ENCODE data around the gene CCDC12. TPM values are rescaled to one million over a fixed set of nuclear protein-coding genes. Genes with fewer than 3 reads are reported as not detected.

Gene CCDC12
- total RNA-seq, 1 donor from 2014 or later: 41.4 TPM

DNA sequence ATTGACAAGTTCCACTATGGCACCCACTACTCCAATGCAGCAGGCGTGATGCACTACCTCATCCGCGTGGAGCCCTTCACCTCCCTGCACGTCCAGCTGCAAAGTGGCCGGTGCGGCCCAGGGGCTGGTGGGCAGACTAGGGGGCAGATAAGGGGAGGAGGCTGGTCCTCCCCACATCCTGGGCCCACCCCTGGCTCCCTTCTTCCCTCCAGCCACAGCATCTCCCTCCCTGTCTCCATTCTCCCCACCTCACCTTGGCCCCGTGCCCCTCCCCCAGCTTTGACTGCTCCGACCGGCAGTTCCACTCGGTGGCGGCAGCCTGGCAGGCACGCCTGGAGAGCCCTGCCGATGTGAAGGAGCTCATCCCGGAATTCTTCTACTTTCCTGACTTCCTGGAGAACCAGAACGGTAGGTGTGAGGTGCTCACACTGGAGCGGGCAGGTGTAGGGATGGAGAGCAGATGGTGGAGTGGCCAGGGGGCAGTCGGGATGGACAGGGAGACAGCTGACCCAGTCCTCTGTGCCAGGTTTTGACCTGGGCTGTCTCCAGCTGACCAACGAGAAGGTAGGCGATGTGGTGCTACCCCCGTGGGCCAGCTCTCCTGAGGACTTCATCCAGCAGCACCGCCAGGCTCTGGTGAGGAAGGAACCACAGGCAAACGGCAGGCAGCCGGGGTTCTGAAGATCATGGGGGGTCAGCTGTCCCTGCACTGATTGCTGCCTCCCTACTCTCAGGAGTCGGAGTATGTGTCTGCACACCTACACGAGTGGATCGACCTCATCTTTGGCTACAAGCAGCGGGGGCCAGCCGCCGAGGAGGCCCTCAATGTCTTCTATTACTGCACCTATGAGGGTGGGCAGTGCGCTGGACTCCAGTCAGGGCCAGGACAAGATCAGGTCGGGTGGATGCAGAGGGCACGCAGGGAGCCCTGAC is 28.9 kb upstream of the CCDC12 start:
- TF ChIP-seq, protein P1, sequence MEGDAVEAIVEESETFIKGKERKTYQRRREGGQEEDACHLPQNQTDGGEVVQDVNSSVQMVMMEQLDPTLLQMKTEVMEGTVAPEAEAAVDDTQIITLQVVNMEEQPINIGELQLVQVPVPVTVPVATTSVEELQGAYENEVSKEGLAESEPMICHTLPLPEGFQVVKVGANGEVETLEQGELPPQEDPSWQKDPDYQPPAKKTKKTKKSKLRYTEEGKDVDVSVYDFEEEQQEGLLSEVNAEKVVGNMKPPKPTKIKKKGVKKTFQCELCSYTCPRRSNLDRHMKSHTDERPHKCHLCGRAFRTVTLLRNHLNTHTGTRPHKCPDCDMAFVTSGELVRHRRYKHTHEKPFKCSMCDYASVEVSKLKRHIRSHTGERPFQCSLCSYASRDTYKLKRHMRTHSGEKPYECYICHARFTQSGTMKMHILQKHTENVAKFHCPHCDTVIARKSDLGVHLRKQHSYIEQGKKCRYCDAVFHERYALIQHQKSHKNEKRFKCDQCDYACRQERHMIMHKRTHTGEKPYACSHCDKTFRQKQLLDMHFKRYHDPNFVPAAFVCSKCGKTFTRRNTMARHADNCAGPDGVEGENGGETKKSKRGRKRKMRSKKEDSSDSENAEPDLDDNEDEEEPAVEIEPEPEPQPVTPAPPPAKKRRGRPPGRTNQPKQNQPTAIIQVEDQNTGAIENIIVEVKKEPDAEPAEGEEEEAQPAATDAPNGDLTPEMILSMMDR (IDR thresholded peaks at IDR 0.05; ENCODE audit: partially characterized antibody, unreplicated experiment): no peak
- no peak for DNase-seq
- H3K4me1 Mint-ChIP-seq (ENCODE audit: low read depth, unreplicated experiment): peaks cover 2% of the 10 kb centered on the region
- no peaks in the 10 kb centered on the region for H3K36me3 Mint-ChIP-seq (ENCODE audit: unreplicated experiment)
- no peak overlapping the region for H3K27ac Mint-ChIP-seq (ENCODE audit: unreplicated experiment)
- peaks cover 5% of the 10 kb centered on the region for H3K9me3 Mint-ChIP-seq (ENCODE audit: unreplicated experiment)
- H3K27me3 Mint-ChIP-seq (ENCODE audit: unreplicated experiment): peaks cover 5% of the 10 kb centered on the region
- H3K4me3 Mint-ChIP-seq (ENCODE audit: unreplicated experiment): no peak overlapping the region

DNA sequence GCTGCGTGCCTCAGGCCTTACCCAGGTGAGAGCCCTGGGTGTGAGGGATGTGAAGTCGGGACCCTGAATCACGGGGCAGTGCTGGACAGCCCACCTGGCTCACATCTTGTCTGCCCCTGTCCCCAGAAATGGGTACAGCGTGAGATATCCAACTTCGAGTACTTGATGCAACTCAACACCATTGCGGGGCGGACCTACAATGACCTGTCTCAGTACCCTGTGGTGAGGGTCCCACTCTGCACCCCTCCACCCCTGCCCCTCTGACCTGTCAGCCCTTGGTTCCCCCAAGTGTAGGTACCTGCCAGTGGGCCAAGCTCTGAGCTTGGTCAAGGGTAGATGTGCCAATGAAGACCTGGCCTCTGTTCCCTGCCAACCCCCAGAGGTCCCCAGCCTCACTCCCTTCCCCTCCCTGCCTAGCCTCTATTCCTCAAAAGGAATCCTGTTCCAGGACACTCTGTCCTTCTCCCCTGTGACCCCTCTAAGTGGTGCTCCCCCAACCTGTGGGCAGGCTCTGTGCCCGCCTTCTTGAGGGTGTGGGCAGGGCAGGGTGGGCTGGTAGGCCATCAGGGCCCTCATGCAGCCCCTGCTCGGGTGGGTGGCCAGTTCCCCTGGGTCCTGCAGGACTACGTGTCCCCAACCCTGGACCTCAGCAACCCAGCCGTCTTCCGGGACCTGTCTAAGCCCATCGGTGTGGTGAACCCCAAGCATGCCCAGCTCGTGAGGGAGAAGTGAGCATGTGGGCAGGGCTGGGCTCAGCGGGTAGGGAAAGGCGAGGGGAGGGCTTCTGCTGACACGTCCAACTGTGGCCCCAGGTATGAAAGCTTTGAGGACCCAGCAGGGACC is 28.0 kb upstream of the CCDC12 start:
- TF ChIP-seq, protein P1 (IDR thresholded peaks at IDR 0.05; ENCODE audit: partially characterized antibody, unreplicated experiment): no peak
- H3K4me3 Mint-ChIP-seq (ENCODE audit: unreplicated experiment): no peak overlapping the region
- H3K27ac Mint-ChIP-seq (ENCODE audit: unreplicated experiment): no peak overlapping the region
- H3K36me3 Mint-ChIP-seq (ENCODE audit: unreplicated experiment): no peaks in the 10 kb centered on the region
- H3K27me3 Mint-ChIP-seq (ENCODE audit: unreplicated experiment): peaks cover 7% of the 10 kb centered on the region
- H3K9me3 Mint-ChIP-seq (ENCODE audit: unreplicated experiment): peaks cover 5% of the 10 kb centered on the region
- no peak for DNase-seq
- H3K4me1 Mint-ChIP-seq (ENCODE audit: low read depth, unreplicated experiment): peaks cover 4% of the 10 kb centered on the region

DNA sequence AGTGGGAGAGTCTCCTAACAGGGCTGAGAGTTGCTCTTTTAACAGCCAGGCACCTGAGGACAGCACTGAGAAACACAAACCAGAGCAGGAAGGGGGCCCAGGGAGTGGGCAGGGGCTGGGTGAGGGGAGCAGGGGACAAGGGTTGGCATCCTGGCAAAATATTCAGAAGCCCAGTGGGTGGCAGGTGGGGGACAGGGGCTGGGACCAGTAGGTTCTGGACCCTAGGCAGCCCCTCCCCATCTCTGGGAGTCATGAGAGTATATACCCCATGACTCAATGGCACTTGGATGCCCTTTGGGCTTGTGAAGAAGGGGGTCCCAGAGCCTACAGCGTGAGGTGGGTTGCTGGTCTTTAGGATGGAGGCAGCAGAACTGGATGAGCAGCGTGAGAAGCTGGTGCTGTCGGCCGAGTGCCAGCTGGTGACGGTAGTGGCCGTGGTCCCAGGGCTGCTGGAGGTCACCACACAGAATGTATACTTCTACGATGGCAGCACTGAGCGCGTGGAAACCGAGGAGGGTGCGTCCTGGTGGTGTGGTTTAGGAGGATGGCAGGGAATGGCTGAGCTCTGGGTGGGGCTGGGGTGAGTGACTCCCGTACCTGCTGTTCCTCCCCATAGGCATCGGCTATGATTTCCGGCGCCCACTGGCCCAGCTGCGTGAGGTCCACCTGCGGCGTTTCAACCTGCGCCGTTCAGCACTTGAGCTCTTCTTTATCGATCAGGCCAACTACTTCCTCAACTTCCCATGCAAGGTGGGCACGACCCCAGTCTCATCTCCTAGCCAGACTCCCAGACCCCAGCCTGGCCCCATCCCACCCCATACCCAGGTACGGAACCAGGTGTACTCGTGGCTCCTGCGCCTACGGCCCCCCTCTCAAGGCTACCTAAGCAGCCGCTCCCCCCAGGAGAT is 27.2 kb upstream of the CCDC12 start:
- peaks cover 4% of the 10 kb centered on the region for H3K4me1 Mint-ChIP-seq (ENCODE audit: low read depth, unreplicated experiment)
- no peak overlapping the region for H3K27ac Mint-ChIP-seq (ENCODE audit: unreplicated experiment)
- no peak overlapping the region for H3K4me3 Mint-ChIP-seq (ENCODE audit: unreplicated experiment)
- TF ChIP-seq, protein P1 (IDR thresholded peaks at IDR 0.05; ENCODE audit: partially characterized antibody, unreplicated experiment): no peak
- H3K36me3 Mint-ChIP-seq (ENCODE audit: unreplicated experiment): no peaks in the 10 kb centered on the region
- DNase-seq: no peak
- peaks cover 7% of the 10 kb centered on the region for H3K27me3 Mint-ChIP-seq (ENCODE audit: unreplicated experiment)
- H3K9me3 Mint-ChIP-seq (ENCODE audit: unreplicated experiment): peaks cover 5% of the 10 kb centered on the region

DNA sequence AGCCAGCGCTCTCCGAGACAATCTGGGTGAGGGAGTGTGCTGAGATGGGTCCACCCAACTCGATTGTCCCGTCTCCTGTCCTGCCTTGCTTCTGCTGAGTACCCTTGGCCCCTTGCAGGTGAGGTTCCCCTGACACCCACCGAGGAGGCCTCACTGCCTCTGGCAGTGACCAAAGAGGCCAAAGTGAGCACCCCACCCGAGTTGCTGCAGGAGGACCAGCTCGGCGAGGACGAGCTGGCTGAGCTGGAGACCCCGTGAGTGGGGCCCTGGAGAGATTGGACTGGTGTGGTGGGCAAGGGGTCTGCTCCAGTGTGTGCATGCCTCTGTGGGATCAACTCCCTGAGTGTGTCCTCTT is 26.5 kb upstream of the CCDC12 start:
- H3K27ac Mint-ChIP-seq (ENCODE audit: unreplicated experiment): no peak overlapping the region
- H3K36me3 Mint-ChIP-seq (ENCODE audit: unreplicated experiment): no peaks in the 10 kb centered on the region
- H3K27me3 Mint-ChIP-seq (ENCODE audit: unreplicated experiment): peaks cover 3% of the 10 kb centered on the region
- H3K4me3 Mint-ChIP-seq (ENCODE audit: unreplicated experiment): no peak overlapping the region
- peaks cover 2% of the 10 kb centered on the region for H3K9me3 Mint-ChIP-seq (ENCODE audit: unreplicated experiment)
- no peak for DNase-seq
- peaks cover 6% of the 10 kb centered on the region for H3K4me1 Mint-ChIP-seq (ENCODE audit: low read depth, unreplicated experiment)
- TF ChIP-seq, protein P1 (IDR thresholded peaks at IDR 0.05; ENCODE audit: partially characterized antibody, unreplicated experiment): no peak
